NCI-H2081 (cell line): ENCODE measurements around the gene UMODL1.

Experiments
- DNase-seq, 2 experiments: peaks; one replicate each; lab custom pipeline; 2025; lab: John Stamatoyannopoulos, UW

The UMODL1 gene

DNA sequence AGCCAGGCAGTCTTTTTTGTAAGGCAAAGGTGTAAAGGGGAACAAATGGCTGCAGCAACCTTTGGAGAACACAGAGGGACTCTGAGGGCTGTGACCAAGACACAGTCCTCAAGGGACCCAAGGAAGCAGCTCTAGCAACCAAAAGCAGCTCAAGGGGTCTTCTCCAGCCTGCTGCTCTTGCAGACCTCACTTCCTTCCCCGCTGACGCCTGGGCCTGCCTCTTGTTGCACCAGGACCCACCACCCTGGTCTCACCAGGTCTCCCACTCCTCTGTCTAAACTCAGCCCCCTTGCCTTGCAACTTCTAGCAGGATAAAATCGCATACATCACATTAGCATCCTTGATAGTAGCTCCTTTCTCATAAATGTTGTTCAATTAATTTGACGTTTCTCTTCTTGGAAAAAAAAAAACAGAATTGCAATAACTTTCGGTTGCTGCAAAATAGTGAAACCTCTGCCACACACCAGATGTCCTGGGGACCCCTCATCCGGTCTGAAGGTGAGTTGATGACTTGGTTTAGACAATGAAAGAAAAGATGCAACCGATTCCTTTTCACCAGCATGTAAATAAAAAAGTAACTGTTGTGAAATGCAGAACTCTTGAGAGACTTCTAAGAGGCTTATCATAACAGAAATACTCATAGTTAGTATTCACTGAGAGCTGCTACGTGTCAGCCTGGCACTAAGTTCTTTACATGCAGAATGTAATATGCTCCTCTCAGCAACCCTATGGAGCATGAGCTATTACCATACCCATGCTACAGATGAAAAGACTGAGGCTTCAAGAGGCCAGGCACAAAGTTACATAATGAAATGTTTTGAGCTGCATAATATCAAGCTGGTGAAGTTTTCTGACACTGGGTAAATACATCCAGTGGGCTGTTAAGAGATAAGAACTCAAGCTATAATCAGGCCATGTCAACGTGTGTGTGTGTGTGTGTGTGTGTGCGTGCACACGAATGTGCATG lies 58.5 kb downstream of the UMODL1 start:
- DNase-seq, result no peak

DNA sequence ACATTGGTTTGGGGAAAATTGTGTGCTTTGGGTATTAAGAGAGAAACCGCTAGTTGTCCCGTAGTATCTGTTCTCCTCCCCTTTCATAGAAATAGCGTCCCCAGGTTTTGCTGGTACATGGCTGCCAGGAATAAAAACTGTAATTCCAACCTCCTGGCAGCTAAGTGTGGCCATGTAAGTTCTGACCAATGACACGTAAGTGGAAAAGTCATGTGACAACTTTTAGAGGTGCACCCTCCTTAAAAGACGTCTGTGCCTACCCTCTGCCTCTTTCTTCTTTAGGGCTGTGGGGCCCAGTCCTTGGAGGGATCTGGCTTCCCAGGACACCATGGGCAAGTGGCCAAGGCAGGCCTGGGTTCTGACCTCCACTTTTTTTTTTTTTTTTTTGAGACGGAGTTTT lies 59.3 kb downstream of the UMODL1 start:
- DNase-seq, result no peak

DNA sequence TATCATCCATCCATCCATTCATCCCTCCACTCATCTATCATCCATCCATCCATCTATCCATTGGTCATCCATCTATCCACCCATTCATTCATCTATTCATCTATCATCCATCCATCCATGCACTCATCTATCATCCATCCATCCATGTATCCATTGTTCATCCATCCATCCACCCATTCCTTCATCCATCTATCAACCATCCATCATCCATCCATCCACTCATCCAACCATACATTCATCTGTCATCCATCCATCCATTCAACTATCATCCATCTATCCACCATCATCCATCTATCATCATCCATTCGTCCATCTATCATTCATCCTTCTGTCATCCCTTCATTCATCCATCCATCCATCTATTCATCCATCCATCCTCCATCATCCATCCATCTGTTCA lies 61.1 kb downstream of the UMODL1 start:
- DNase-seq, result no peak

DNA sequence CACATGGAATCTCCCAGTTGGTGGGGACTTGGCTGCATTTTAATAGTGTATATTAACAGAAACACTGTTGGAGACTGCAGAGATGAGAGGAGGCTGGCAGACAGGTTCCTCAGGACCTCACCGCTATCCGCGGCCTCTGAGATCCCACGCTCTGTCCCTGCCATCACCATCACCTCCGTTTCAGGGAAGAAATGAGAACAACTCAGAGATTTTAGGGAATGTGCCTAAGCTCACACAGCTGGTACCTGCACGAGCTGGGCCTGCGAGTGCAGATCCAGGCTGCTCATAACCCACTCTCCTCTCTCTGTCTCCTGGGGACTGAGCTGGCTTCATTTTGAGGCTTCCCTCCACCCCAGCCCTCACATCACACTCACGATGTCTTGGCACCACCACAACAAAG lies 62.0 kb downstream of the UMODL1 start:
- no peak for DNase-seq

DNA sequence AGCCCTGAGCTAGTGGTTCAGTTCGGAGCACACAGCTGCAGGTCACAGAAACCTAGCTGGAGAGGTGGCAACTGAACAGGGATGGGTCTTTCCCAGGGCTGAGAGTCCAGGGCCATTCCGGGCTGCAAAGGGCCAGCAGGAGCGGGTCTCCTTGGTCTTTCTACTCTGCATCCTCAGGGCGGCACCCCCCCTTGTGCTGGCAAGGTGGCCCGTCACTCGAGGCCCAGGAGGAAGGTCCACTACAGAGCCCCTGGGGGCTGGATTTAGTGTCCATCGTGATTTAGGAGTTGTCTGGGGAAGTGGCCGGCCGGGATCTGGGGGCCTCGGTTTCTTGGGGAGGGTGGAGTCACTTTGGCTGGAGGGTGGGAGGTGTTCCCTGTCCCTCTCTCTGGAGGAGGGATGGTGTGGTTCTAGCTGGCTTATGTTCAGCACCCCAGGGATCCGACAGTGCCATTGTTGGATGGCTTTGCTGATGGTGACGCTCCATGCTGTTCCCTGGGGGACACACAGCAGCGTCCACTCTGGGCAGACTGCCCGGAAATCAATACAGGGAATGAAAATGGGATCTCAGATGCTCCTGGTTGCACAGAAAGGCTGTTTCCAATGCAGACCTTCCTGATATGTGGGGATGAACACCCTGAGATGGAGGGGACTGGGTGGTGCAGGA lies 64.4 kb downstream of the UMODL1 start:
- DNase-seq, result peak in 1 of 2 experiments; percentile 21

DNA sequence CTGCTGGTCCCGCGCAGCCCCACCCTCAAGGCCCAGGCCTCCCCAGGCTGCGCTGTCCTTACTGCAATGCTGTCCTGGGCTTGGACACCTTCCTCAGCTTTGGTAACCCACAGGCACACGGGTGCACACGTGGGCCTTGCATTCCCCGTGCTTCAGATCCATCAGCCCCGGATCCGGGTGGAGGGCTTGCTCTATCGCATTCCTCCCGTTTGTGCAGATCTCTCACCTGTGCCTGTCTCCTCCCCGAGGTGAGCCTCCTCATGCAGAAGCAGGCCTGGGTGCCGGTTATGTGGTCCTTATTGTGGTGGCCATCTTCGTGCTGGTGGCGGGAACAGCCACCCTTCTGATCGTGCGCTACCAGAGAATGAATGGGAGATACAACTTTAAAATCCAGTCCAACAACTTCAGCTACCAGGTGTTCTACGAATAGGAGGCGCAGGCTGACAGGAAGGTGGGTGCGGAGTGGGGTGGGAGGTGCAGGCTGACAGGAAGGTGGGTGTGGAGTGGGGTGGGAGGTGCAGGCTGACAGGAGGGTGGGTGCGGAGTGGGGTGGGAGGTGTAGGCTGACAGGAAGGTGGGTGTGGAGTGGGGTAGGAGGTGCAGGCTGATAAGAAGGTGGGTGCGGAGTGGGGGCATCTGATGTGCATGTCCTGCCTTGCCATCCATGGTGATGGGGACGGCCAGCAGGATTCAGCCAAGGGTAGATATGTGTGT lies 66.2 kb downstream of the UMODL1 start:
- DNase-seq, result no peak

DNA sequence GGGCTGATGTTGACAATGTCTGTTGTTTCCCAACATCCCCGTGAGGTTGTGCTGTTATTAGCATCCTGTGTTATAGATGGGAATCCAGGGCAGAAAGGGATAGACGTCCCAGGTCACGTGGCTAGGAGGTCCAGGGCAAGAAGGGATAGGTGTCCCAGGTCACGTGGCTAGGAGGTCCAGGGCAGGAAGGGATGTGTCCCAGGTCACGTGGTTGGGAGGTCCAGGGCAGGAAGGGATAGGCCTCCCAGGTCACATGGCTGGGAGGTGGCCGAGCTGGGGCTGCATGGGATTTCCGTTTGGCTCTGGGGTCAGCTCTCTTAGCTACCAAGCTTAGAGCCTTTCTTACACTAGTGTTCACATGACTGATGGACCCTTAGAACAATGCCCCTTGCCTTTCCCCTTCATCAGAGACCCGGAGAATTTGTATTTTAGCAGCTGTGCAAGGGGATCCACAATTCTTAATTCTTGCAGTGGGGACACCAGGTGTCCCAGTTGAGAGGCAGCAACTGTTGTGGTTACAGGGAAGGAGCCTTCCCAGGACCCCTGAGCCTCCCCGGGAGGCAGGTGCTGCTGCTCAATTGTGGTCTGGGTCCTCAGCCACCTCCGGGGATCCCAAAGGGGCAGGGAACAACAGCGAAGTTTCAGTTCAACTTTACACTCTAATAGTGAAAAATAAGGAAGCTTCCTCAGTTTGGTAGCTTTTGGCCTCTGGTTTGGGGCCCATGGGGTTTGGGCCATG lies 69.2 kb downstream of the UMODL1 start:
- DNase-seq, result no peak

DNA sequence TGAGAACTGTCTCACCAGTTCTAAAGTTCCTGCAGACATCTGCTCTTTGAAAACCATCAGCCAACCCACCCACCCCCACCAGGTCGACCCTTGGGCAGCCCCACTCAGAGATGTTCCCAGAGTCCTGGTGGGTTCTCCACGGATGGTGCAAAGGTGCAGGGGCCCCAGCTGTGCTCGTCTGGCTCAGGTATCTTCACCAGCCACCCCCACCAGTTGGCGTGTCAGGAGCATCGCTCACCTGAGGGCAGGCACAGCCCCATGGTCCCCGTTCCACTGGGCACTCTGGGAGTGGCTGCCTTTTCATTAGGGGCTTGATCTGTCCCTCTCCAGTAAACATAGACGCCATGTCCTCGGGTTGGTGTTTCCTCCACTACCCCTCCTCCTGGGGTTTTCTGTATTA lies 70.5 kb downstream of the UMODL1 start:
- no peak for DNase-seq

DNA sequence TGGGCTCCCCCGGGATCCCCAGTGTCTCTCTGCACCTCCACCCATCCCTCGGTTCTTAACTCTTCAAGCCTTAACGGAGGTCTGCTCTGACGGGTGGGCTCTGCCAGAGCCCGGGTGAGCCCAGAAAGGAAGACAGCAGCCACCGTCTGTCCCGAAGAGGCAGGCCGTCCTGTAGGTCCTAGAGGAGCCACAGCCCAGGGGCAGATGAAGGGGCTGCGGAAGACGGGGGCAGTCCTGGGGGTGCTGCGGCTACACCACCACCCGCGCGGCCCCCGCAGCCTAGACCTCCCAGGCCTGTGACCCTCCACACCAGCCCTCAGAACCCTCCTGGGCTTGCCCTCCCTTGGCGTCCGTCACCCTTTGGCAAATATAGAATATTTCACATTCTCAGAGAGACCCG lies 71.0 kb downstream of the UMODL1 start:
- no peak for DNase-seq

DNA sequence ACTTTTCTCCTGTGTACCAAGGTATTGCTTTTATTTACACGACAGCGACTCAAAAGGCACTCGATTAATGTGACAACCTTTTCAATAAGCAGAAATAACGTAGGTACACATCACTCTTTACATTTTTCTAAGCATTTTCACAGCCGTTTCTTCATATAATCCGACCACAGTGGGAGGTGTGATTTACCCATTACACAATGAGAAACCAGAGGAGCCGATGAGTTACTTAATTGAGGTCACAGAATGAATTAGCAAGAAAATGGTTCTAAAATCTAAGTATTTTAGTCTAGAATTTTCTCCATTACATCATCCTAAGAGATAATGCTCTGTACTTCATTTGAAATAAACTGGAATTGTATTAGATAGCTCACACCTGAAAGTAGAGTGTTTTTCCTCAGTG lies 71.5 kb downstream of the UMODL1 start:
- DNase-seq, result no peak

DNA sequence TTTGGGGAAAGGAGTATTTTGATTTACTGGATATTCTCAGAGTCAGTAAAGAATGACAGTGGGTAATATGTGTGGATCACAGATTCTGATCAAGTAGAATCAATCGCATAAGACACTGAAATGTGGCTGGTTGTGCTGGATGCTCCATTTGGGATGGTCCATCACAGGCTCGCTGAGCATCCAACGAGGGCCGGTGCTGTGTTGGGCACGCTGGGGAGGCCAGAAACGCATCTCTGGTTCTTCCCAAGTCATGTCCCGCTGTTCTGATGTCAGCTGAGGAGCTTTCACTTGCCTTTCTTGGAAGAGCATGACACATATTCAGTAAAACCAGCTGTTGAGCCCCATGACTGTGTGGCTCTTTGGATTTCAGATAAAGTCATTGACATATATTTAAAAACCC lies 72.0 kb downstream of the UMODL1 start:
- no peak for DNase-seq

DNA sequence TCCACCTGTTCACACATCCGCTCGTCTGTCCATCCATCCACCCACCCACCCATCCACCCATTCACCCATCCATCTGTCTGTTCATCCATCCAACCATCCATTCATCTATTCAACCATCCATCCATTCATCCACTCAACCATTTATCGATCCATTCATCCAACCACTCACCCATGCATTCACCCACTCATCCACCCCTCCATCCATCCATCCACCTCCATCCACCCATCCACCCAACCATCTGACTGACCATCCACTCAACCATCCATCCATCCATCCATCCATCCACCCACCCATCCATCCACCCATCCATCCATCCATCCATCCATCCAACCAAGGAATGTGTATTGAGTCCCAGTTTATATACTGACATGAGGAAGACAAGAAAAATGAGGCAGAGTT lies 73.1 kb downstream of the UMODL1 start:
- DNase-seq, result no peak

DNA sequence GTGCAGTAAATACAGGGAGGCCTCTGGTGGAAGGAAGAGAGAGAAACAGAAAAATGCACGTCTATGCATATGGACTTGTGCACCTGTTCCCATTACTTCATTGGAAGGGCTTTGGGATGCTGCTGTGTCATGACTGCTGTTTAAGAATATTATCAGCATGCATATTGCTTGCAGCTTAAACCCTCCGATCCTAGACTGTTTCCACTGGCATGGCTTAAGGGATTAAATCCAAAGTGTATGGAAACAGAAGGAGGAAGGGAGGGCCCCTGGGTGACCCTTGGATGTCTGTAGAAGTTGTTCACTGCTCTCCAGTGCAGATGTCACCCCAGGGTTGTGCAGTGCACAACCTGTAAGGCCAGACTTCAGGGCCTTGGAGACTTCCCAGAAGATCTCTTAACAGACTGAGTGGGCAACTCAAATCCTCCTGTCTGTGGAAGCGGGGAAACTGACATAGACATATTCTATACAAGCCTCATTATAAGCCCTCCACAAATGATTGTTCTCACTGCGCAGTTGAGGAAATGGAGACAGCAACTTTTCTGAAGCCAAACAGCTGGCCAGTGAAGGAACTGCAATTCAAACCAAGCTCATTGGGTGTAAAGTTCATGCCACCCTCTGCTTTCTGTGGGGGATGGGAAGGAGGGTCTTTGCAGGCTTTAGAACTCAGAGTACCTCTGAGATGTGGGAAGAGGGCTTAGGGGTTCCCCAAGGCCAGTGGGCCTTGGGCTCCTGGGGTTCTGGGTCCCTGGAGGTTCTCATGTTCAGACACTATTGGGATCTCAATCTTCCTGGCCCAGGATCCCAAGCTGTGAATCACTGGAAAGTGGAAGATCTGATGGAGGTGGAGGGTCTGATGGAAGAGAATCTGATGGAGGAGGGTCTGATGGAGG lies 73.8 kb downstream of the UMODL1 start:
- DNase-seq, result no peak

DNA sequence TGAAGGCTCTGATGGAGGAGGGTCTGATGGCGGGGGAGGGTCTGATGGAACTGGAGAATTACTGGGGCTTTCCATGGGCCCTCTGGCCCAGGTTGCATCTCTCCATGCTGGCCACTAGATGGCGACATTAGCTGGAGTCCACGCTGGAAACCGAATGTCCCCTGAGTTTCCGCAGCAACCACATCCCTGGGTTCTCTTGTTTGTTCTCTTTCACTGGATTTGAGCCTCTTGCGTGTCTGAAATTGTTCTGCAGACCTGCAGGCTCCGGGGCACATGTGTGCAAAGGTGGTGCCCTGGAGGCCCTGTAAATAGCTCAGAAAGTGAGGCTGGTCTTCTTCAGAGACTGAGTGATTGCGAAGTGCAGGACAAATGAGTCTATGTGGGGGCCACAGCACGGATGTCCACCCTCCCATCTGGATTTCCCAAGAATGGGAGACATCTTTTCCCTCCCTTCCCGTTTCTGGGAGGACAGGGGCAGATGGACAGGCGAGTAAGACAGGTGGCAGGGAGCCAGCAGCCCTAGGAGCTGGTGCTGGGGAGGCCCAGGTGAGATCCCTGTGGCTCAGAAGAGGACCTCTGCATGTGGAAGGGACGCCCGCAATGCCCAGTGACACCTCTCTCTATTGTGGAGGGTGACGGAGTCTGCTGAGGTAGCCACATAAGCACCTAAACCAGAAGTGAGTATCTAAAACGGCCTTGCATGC lies 74.6 kb downstream of the UMODL1 start:
- peak; percentile 63 to 67 for DNase-seq

DNA sequence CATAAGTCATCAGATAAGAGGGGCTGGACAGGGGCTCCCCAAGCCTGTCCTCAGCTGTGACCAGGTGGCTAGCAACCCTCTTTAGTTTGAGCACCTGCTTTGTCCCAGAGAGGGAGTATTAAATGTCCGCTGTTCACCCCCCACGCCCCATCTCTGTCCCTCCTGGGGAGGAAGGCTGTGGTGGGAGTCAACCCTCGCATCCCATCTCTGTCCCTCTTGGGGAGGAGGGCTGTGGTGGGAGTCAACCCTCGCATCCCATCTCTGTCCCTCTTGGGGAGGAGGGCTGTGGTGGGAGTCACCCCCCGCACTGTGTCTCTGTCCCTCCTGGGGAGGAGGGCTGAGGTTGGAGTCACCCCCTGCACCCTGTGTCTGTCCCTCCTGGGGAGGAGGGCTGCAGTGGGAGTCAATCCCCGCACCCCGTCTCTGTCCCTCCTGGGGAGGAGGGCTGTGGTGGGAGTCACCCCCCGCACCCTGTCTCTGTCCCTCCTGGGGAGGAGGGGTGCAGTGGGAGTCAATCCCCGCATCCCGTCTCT lies 75.2 kb downstream of the UMODL1 start:
- DNase-seq, result no peak

DNA sequence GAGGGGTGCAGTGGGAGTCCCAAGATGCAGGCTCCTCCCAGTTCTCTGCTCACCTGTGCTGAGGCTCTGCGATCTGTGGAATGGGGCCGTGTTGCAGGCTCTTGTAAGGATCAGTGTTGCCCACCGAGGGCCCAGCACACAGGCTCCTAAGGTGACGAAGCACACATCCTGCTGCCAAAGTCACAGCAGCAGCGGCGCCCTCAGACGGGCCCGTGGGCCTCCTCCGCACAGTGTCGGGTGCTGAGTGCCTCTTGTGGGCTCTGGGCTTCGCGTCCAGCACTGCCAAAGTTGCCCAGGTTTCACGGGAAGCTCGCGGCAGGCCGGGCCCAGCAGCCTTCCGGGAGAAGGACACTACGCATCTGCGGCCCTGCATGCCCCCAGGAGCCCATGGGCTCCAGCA lies 75.7 kb downstream of the UMODL1 start:
- DNase-seq, result no peak

DNA sequence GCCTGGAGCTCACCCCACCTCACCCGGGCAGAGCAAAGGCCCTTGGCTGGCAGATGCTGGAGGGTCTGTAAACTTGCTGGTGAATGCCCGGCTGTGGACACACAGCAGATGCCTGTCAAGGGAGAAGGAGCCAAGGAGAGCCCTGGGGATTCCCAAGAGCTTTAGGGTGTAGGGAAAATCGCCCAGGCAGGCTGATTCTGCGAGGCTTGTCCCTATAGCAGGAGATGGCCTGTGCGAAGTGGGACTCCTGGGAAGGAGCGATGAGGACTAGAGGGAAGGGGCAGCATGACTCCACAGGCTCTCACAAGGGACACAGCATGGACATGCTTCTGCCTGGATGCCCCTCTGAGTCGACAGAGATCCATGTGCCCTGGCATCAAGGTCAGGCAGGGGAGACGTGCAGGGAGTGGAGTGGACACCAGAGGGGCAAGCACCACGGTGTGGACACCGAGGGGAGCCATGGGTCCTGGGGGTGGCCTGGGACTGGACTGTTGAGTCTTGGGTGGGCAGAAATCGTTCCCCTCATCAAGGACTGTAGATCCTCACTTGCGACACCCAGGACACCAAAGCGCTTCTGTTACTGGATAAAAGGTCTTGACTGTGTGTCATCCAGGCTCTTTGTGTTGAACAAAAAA lies 76.4 kb downstream of the UMODL1 start:
- no peak for DNase-seq

DNA sequence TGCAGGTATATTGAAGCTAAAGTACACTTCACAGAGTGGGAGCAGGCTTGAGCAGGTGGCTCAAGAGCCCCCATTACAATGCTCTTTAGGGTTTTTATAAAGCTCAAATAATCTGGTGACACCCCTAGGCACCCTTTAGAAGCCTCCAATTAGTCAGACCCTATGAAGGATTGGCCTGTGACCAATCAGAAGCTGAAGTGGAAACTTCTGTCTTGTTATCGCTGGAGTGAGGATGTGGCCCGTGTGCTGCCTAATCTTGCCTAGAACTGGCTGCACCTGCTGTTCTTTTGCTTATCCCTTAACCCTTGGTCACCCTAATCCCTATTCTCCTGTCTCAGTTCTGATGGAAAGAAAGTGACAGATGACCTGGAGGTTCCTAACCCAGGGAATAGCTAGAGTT lies 77.0 kb downstream of the UMODL1 start:
- DNase-seq, result no peak

DNA sequence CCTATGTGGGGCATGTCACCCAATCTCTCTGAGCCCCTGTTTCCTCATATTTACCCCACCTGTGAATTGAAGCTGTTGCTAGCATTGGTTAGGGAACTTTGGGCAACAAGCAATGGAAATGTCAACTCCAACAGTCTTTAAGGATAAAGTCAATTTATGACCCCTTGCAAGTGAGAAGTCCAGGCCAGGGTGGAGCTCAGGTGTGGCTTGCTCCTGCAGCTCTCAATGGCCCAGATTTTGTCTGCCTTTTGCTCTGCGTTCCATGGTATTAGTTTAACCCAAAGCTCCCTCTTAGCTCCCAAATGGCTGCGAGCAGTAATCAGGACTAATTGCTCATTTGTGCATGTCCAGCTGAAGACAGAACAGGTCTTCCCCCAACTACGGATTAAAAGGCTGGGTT lies 77.5 kb downstream of the UMODL1 start:
- DNase-seq, result no peak
